Vagina (tissue), 2 donors: ENCODE data around the gene LTC4S. TPM values are rescaled to one million over a fixed set of nuclear protein-coding genes. Genes with fewer than 3 reads are reported as not detected.

ENCODE experiments used
- DNase-seq, 2 donors: peaks; one replicate each; pipeline ENCODE4 v3.0.0-alpha.2; 2017; ENCODE audit errors: extremely low spot score in 2 of 2
- H3K27ac ChIP-seq: fragments of 200-600 bp; sonication (generic); one replicate; pipeline ENCODE4 v1.5.1; 2019
- H3K27me3 ChIP-seq: fragments of 200-600 bp; sonication (generic); one replicate; pipeline ENCODE4 v1.5.1; 2019
- H3K36me3 ChIP-seq, 2 donors: fragments of 200-600 bp; sonication (generic); one replicate each; pipeline ENCODE4 v1.5.1; 2017 to 2019
- H3K4me1 ChIP-seq: fragments of 200-600 bp; sonication (generic); one replicate; pipeline ENCODE4 v1.5.1; 2019
- H3K4me3 ChIP-seq, 2 donors: fragments of 200-600 bp; sonication (generic); 1 replicate in 1 of 2; 2 replicates in 1 of 2; pipeline ENCODE4 v1.5.1; 2016 to 2019
- H3K9me3 ChIP-seq: fragments of 200-600 bp; sonication (generic); one replicate; pipeline ENCODE4 v1.5.1; 2019
- CTCF ChIP-seq, 3 experiments: fragments of 450-650 bp in 2 of 3; fragments of 200-600 bp in 1 of 3; sonication (generic) in 1 of 3; IDR thresholded peaks; one replicate each; pipeline ENCODE4 v1.5.1; 2017 to 2019; ENCODE audit warnings: antibody characterized with exemption in 3 of 3, mild to moderate bottlenecking in 2 of 3, moderate library complexity in 2 of 3
- POLR2A ChIP-seq, 2 donors: fragments of 450-650 bp; IDR thresholded peaks; one replicate each; pipeline ENCODE4 v1.6.1; 2017; ENCODE audit warnings: antibody characterized with exemption in 2 of 2, mild to moderate bottlenecking in 2 of 2, moderate library complexity in 2 of 2
- POLR2AphosphoS5 ChIP-seq, 2 donors: sonication (generic); formaldehyde crosslinking; IDR thresholded peaks; one replicate each; pipeline ENCODE4 v1.9.0; 2017; ENCODE audit warnings: antibody characterized with exemption in 2 of 2, mild to moderate bottlenecking in 2 of 2, low read depth in 1 of 2; ENCODE audit not compliant: insufficient read depth in 1 of 2
- intact Hi-C: fragments of 100-400 bp; cut with DNase I; formaldehyde crosslinking; loops from one replicate; pipeline ENCODE4 v1.15.1; 2023
- total RNA-seq: library from RNA; depleted of rRNA; stranded (reverse); fragments of >200 nt; gene quantifications from one replicate; pipeline ENCODE4 v1.2.3, GENCODE V29; 2016

LTC4S gene
- total RNA-seq, 1 donor from 2014 or later: 10.6 TPM

DNA sequence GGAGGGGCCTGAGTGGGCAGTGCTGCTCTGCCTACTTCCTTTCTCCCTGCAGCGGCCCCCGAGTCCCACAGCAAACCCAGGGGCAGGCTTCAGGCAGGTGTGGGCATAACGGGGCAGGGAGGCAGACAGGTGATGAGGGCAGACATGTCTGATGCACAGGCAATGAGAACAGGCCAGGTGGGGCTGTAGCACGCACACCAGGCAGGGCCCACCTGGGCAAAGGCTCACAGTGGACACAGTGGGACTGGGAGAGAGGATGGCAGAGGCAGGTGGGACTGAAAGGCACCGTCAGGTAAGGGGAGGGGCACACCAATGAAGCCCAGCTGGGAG lies 5.8 kb downstream of the LTC4S start:
- no peak for DNase-seq
- Histone ChIP-seq H3K27ac (no peak overlapping the region), H3K36me3 (peaks cover 0 to 44% of the 10 kb centered on the region in 2 donors), H3K9me3 (no peaks in the 10 kb centered on the region), H3K4me1 (peaks cover 59% of the 10 kb centered on the region), H3K4me3 (no peak overlapping the region), H3K27me3 (no peaks in the 10 kb centered on the region)
- intact Hi-C loops: loop anchor here (5.0 to 10.0 kb wide), 2 partner anchors 37 to 115 kb away; partner anchors contain the start of gene CBY3
- TF ChIP-seq CTCF (IDR thresholded peaks at IDR 0.05) (no peak), POLR2A (IDR thresholded peaks at IDR 0.05) (no peak), POLR2AphosphoS5 (IDR thresholded peaks at IDR 0.05; ENCODE audit: insufficient read depth in 1 of 2, low read depth in 1 of 2) (no peak)

GRCh38 chr5:179800071-179800695 lies 6.4 kb downstream of the LTC4S start:
- intact Hi-C loops: loop anchor here (10.0 kb wide), 2 partner anchors 55 to 105 kb away; partner anchors contain the start of genes MRNIP and TBC1D9B
- no peak for DNase-seq
- peaks cover 0 to 44% of the 10 kb centered on the region in 2 donors for H3K36me3 ChIP-seq
- no peaks in the 10 kb centered on the region for H3K27me3 ChIP-seq
- H3K9me3 ChIP-seq: no peaks in the 10 kb centered on the region
- H3K4me1 ChIP-seq: peaks cover 59% of the 10 kb centered on the region
- TF ChIP-seq CTCF (IDR thresholded peaks at IDR 0.05) (no peak), POLR2AphosphoS5 (IDR thresholded peaks at IDR 0.05; ENCODE audit: insufficient read depth in 1 of 2, low read depth in 1 of 2) (no peak), POLR2A (IDR thresholded peaks at IDR 0.05) (no peak)
- H3K27ac ChIP-seq: no peak overlapping the region
- no peak overlapping the region for H3K4me3 ChIP-seq

- Histone ChIP-seq H3K4me3 (no peak overlapping the region), H3K4me1 (peaks cover 57% of the 10 kb centered on the region), H3K36me3 (peaks cover 0 to 44% of the 10 kb centered on the region in 2 donors), H3K27me3 (no peaks in the 10 kb centered on the region), H3K9me3 (no peaks in the 10 kb centered on the region), H3K27ac (no peak overlapping the region)
- intact Hi-C loops: loop anchor here (10.0 kb wide), 2 partner anchors 54 to 104 kb away; partner anchors contain the start of genes MRNIP and TBC1D9B
- TF ChIP-seq POLR2AphosphoS5 (IDR thresholded peaks at IDR 0.05; ENCODE audit: insufficient read depth in 1 of 2, low read depth in 1 of 2) (no peak), POLR2A (IDR thresholded peaks at IDR 0.05) (no peak), CTCF (IDR thresholded peaks at IDR 0.05) (no peak)
- DNase-seq: no peak
These were observed 7.0 kb downstream of the LTC4S start for GRCh38 chr5:179800696-179801201.

DNA sequence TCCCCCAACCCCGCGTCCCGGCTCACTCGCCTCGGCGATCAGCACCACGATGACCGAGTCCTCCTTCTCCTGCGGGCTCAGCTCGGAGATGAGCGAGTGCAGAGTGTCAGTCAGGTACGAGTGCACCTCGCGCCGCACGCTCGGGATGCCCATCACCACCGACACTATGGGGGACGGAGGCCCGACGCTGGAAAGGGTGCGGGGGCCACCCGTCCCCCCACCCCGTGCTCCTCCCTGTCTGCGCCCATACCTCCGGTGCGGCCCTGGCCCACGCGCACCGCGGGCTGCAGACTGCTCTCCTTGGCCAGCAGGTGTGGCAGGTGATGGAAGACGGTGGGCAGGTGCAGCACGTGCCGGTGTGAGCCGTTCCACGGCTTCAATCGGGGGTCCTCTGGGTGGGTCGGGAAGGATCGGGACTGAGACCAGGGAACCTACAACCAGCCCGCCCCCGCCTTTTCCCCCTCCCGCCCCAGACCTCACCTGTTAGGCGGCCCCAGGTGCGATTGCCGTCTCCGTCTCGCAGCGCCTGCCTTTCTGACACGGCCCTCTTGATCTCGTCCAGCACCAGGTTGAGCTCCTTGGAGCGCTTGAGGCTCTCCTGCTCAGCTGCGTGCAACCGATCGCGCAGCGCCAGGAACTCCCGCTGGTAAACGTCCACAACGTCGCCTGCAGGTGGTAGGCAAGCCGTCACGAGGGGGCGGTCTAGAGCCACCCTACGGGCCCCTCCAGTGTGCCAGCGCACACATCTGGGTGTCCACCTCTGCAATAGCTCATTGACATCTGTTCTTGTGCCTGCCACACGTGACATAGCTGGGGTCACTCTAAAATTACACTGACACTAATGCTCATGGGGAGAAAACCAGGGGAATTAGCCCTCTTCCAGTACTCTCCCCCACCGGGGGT lies 7.8 kb downstream of the LTC4S start:
- Histone ChIP-seq H3K36me3 (peaks cover 0 to 44% of the 10 kb centered on the region in 2 donors), H3K27me3 (no peaks in the 10 kb centered on the region), H3K4me1 (peaks cover 52% of the 10 kb centered on the region), H3K4me3 (no peak overlapping the region), H3K9me3 (no peaks in the 10 kb centered on the region), H3K27ac (no peak overlapping the region)
- intact Hi-C loops: loop anchor here (10.0 kb wide), 2 partner anchors 53 to 103 kb away; partner anchors contain the start of genes MRNIP and TBC1D9B
- no peak for DNase-seq
- TF ChIP-seq POLR2AphosphoS5 (IDR thresholded peaks at IDR 0.05; ENCODE audit: insufficient read depth in 1 of 2, low read depth in 1 of 2) (no peak), CTCF (IDR thresholded peaks at IDR 0.05) (peak; percentile 36 to 70 (median 51))
